Tibial nerve (tissue), 4 donors: ENCODE results near the gene C1orf159.

Source experiments
- EP300 ChIP-seq, 2 donors: sonication (generic); formaldehyde crosslinking; IDR thresholded peaks; one replicate each; pipeline ENCODE4 v1.6.1; 2017; ENCODE audit warnings: antibody characterized with exemption in 2 of 2, mild to moderate bottlenecking in 1 of 2
- TF ChIP-seq, protein P1 (sequence below), 5 experiments: fragments of 200-600 bp in 3 of 5; fragments of 450-650 bp in 2 of 5; sonication (generic) in 3 of 5; IDR thresholded peaks; one replicate each; pipeline ENCODE4 v1.5.1; 2016 to 2019; ENCODE audit warnings: antibody characterized with exemption in 5 of 5, mild to moderate bottlenecking in 3 of 5, moderate library complexity in 2 of 5

GRCh38 chr1:1141244-1141910 lies 25.5 kb upstream of the C1orf159 start:
- TF ChIP-seq, protein P1, sequence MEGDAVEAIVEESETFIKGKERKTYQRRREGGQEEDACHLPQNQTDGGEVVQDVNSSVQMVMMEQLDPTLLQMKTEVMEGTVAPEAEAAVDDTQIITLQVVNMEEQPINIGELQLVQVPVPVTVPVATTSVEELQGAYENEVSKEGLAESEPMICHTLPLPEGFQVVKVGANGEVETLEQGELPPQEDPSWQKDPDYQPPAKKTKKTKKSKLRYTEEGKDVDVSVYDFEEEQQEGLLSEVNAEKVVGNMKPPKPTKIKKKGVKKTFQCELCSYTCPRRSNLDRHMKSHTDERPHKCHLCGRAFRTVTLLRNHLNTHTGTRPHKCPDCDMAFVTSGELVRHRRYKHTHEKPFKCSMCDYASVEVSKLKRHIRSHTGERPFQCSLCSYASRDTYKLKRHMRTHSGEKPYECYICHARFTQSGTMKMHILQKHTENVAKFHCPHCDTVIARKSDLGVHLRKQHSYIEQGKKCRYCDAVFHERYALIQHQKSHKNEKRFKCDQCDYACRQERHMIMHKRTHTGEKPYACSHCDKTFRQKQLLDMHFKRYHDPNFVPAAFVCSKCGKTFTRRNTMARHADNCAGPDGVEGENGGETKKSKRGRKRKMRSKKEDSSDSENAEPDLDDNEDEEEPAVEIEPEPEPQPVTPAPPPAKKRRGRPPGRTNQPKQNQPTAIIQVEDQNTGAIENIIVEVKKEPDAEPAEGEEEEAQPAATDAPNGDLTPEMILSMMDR (IDR thresholded peaks at IDR 0.05), result no peak
- TF ChIP-seq EP300 (IDR thresholded peaks at IDR 0.05), result no peak
